GM12878 (cell line): Measurements from ENCODE around the gene CCDC150. TPM values are rescaled to one million over a fixed set of nuclear protein-coding genes. Genes with fewer than 3 reads are reported as not detected.

ENCODE experiments used
- ATAC-seq: fragments of 200-7000 bp; cut with Tn5 transposase; 3 replicates; pipeline ENCODE4 v1.9.1; 2020; ENCODE audit warnings: mild to moderate bottlenecking, moderate library complexity
- BruUV-seq: library from RNA; stranded (reverse); fragments of 400-500 nt; replicated peaks from 2 replicates; lab custom pipeline; 2021; lab: Mats Ljungman, UMichigan
- CTCF ChIA-PET: fragments of 300-600 bp; sonication (Branson Sonifier 250); formaldehyde crosslinking; extraction: SDS; loops from one replicate; lab custom pipeline; 2021; ENCODE audit warnings: inconsistent platforms; lab: Yijun Ruan, JAX
- POLR2A ChIA-PET: fragments of 350-600 bp; formaldehyde crosslinking; extraction: SDS; loops from one replicate; lab custom pipeline; 2021; ENCODE audit warnings: inconsistent platforms; lab: Charles Lee
- RAD21 ChIA-PET: fragments of 300-600 bp; sonication (Branson Sonifier 250); formaldehyde crosslinking; loops from one replicate; lab custom pipeline; 2023; ENCODE audit warnings: antibody characterized with exemption; ENCODE audit not compliant: unreplicated experiment; lab: Charles Lee
- SMC1A ChIA-PET: fragments of 300-600 bp; sonication (Branson Sonifier 250); formaldehyde crosslinking; loops from one replicate; lab custom pipeline; 2023; ENCODE audit not compliant: unreplicated experiment, uncharacterized antibody; lab: Charles Lee
- DNase-seq: peaks from one replicate; pipeline ENCODE4 v3.0.0-alpha.2; 2011; ENCODE audit warnings: low read depth, low spot score
- FAIRE-seq: peaks from 3 replicates; lab custom pipeline; 2011; peaks lifted over from hg19 to GRCh38; lab: Jason Lieb, UNC
- H2AFZ ChIP-seq: 2 replicates; pipeline ENCODE4 v1.6.0; 2011; ENCODE audit warnings: low read depth, low read length, control low read depth; ENCODE audit not compliant: control insufficient read depth
- H3K27ac ChIP-seq: 2 replicates; pipeline ENCODE4 v1.5.1; 2011; ENCODE audit warnings: control low read depth; ENCODE audit not compliant: control insufficient read depth, insufficient read depth
- H3K27me3 ChIP-seq, 2 experiments: replicated peaks in 1 of 2; 2 replicates each; pipeline versions ENCODE4 v1.6.0 to v1.6.1; 2011; ENCODE audit warnings: low read length in 1 of 2; ENCODE audit not compliant: control insufficient read depth in 2 of 2, insufficient read depth in 2 of 2
- H3K36me3 ChIP-seq, 2 experiments: 2 replicates each; pipeline ENCODE4 v1.5.1; 2011; ENCODE audit warnings: low read length in 1 of 2; ENCODE audit not compliant: control insufficient read depth in 2 of 2, insufficient read depth in 2 of 2
- H3K4me1 ChIP-seq: 2 replicates; pipeline ENCODE4 v1.6.1; 2011; ENCODE audit warnings: mild to moderate bottlenecking, low read length, moderate library complexity, mixed read lengths; ENCODE audit not compliant: control insufficient read depth, insufficient read depth
- H3K4me2 ChIP-seq: 2 replicates; pipeline ENCODE4 v1.6.0; 2011; ENCODE audit warnings: control low read depth; ENCODE audit not compliant: control insufficient read depth, insufficient read depth
- H3K4me3 ChIP-seq: fragments of 200-600 bp; sonication (generic); 2 replicates; pipeline ENCODE4 v1.5.1; 2016
- H3K79me2 ChIP-seq: 2 replicates; pipeline ENCODE4 v1.6.0; 2011; ENCODE audit warnings: low read length; ENCODE audit not compliant: control insufficient read depth, insufficient read depth
- H3K9ac ChIP-seq: 2 replicates; pipeline ENCODE4 v1.8.0; 2011; ENCODE audit warnings: low read length, control low read depth, mixed read lengths; ENCODE audit not compliant: control insufficient read depth, insufficient read depth
- H3K9me3 ChIP-seq: replicated peaks from 3 replicates; pipeline ENCODE4 v1.5.1; 2011; ENCODE audit warnings: mild to moderate bottlenecking, low read length; ENCODE audit not compliant: control insufficient read depth, insufficient read depth
- H4K20me1 ChIP-seq: 2 replicates; pipeline ENCODE4 v1.6.0; 2011; ENCODE audit not compliant: control insufficient read depth, insufficient read depth
- ATF7 ChIP-seq: fragments of 450-650 bp; IDR thresholded peaks from 2 replicates; pipeline ENCODE4 v1.6.1; 2016; ENCODE audit warnings: low read depth, mild to moderate bottlenecking
- CHD4 ChIP-seq: fragments of 200-600 bp; sonication (generic); IDR thresholded peaks from 2 replicates; pipeline ENCODE4 v1.6.1; 2016; ENCODE audit warnings: mild to moderate bottlenecking
- CREB1 ChIP-seq: IDR thresholded peaks from 2 replicates; pipeline ENCODE4 v1.6.1; 2012; ENCODE audit warnings: low read depth, mild to moderate bottlenecking, inconsistent platforms
- ETV6 ChIP-seq, 2 experiments: fragments of 450-650 bp in 1 of 2; IDR thresholded peaks in 1 of 2; conservative IDR thresholded peaks in 1 of 2; 2 replicates each; pipeline ENCODE4 v1.6.1; 2014; ENCODE audit warnings: antibody characterized with exemption in 1 of 2, borderline replicate concordance in 1 of 2, low read depth in 1 of 2, mild to moderate bottlenecking in 1 of 2, moderate library complexity in 1 of 2
- EZH2 ChIP-seq: IDR thresholded peaks from 2 replicates; pipeline ENCODE4 v1.6.1; 2012; ENCODE audit warnings: low read depth, mild to moderate bottlenecking, control low read depth, inconsistent platforms, low read length, borderline replicate concordance; ENCODE audit not compliant: control insufficient read depth
- FOXK2 ChIP-seq: fragments of 450-650 bp; IDR thresholded peaks from 2 replicates; pipeline ENCODE4 v1.6.1; 2017; ENCODE audit warnings: mild to moderate bottlenecking, moderate library complexity
- FOXM1 ChIP-seq: IDR thresholded peaks from 2 replicates; pipeline ENCODE4 v1.6.1; 2012; ENCODE audit warnings: low read depth, mild to moderate bottlenecking, inconsistent platforms, low read length, moderate library complexity
- HDAC2 ChIP-seq: fragments of 200-600 bp; sonication (generic); IDR thresholded peaks from 2 replicates; pipeline ENCODE4 v1.6.1; 2017
- HDAC6 ChIP-seq: fragments of 200-600 bp; sonication (generic); IDR thresholded peaks from one replicate; pipeline ENCODE4 v1.8.0; 2017; ENCODE audit warnings: antibody characterized with exemption; ENCODE audit not compliant: unreplicated experiment
- KDM1A ChIP-seq: fragments of 200-600 bp; sonication (generic); IDR thresholded peaks from 2 replicates; pipeline ENCODE4 v1.6.1; 2016; ENCODE audit warnings: borderline replicate concordance
- NFXL1 ChIP-seq: fragments of 450-650 bp; IDR thresholded peaks from 2 replicates; pipeline ENCODE4 v1.6.1; 2017; ENCODE audit warnings: antibody characterized with exemption, mild to moderate bottlenecking, borderline replicate concordance
- NKRF ChIP-seq: fragments of 450-650 bp; conservative IDR thresholded peaks from 2 replicates; pipeline ENCODE4 v1.6.1; 2017; ENCODE audit warnings: mild to moderate bottlenecking, moderate library complexity
- PML ChIP-seq: IDR thresholded peaks from 2 replicates; pipeline ENCODE4 v1.6.1; 2012; ENCODE audit warnings: low read length, inconsistent platforms
- TAF1 ChIP-seq: IDR thresholded peaks from 2 replicates; pipeline ENCODE4 v1.6.1; 2011; ENCODE audit warnings: mild to moderate bottlenecking, low read depth, low read length, borderline replicate concordance
- YBX1 ChIP-seq: fragments of 450-650 bp; IDR thresholded peaks from 2 replicates; pipeline ENCODE4 v1.6.1; 2016; ENCODE audit warnings: antibody characterized with exemption
- ZBTB4 ChIP-seq: fragments of 450-650 bp; formaldehyde crosslinking; IDR thresholded peaks from 2 replicates; pipeline ENCODE4 v1.4.0; 2022; ENCODE audit warnings: mild to moderate bottlenecking, moderate library complexity
- ZNF207 ChIP-seq: fragments of 450-650 bp; IDR thresholded peaks from 2 replicates; pipeline ENCODE4 v1.6.1; 2014; ENCODE audit warnings: antibody characterized with exemption, mild to moderate bottlenecking, borderline replicate concordance
- ZNF24 ChIP-seq: fragments of 450-650 bp; IDR thresholded peaks from 2 replicates; pipeline ENCODE4 v1.6.1; 2017; ENCODE audit warnings: antibody characterized with exemption, mild to moderate bottlenecking
- WGBS: methylation state at CpG from one replicate; pipeline ENCODE4 v1.1.6; 2016; ENCODE audit warnings: low lambda C conversion rate; ENCODE audit not compliant: insufficient replicate concordance, insufficient coverage; ENCODE audit errors: missing lambda C conversion rate; 5-methylcytosine and 5-hydroxymethylcytosine counted together
- in situ Hi-C: fragments of 300-500 bp; cut with MboI; formaldehyde crosslinking; loops from 9 replicates; pipeline ENCODE4 v1.14.3; 2018; ENCODE audit warnings: mixed read lengths
- intact Hi-C: fragments of 100-400 bp; cut with micrococcal nuclease; formaldehyde crosslinking; loops from one replicate; pipeline ENCODE4 v1.14.2; 2022; ENCODE audit not compliant: unreplicated experiment
- polyA plus RNA-seq, 11 experiments: library from polyadenylated mRNA; depleted of rRNA in 4 of 11; unstranded in 6 of 11; stranded (reverse) in 5 of 11; fragments of >200 nt; fragmentation: Nextera tagmentation in 4 of 11; fragmentation: Illumina TruSeq in 1 of 11; extraction: Ambion mirVana in 4 of 11; extraction: Trizol in 1 of 11; gene quantifications; 1 replicate in 1 of 11; 2 replicates in 10 of 11; pipeline versions ENCODE4 v1.2.1 to v1.2.3, GENCODE V29; 2011 to 2016; ENCODE audit warnings: inconsistent platforms in 2 of 11, missing spikeins in 2 of 11, low read depth in 1 of 11
- total RNA-seq, 4 experiments: library from RNA; depleted of rRNA in 3 of 4; stranded (reverse); fragments of >200 nt in 3 of 4; fragmentation: Illumina TruSeq in 1 of 4; extraction: Trizol in 1 of 4; gene quantifications; 2 replicates each; pipeline versions ENCODE4 v1.2.1 to v1.2.3, GENCODE V29; 2013 to 2021

Gene CCDC150
- total and polyA plus RNA-seq, 10 of the 15 experiments (the other 5 are each of a cell fraction or from before 2014, with no cell fraction given): 11.6 to 27.7 (median 19.6) TPM

- Histone ChIP-seq H3K9me3 (no peaks in the 10 kb centered on the region; the same call in 2 of the 3 replicates), H3K27ac (no peak overlapping the region), H3K4me1 (no peaks in the 10 kb centered on the region), H3K4me3 (no peak overlapping the region), H3K79me2 (no peaks in the 10 kb centered on the region), H3K36me3 (no peaks in the 10 kb centered on the region), H3K4me2 (no peak overlapping the region), H3K9ac (no peak overlapping the region), H3K27me3 (no peaks in the 10 kb centered on the region), H2AFZ (no peak overlapping the region), H4K20me1 (no peaks in the 10 kb centered on the region)
- DNase-seq: no peak
- ChIA-PET SMC1A (no interaction called here), POLR2A (interaction anchor here (0.7 kb wide), 1 partner anchor 30 kb away, joined by 3 read pairs; no protein-coding TSS in a partner anchor), RAD21 (interaction anchor here (1.1 kb wide), 1 partner anchor 105 kb away, joined by 3 read pairs; no protein-coding TSS in a partner anchor), CTCF (interaction anchor here (0.6 to 0.9 kb wide), 2 partner anchors 16 to 1046 kb away, joined by 3 read pairs; no protein-coding TSS in a partner anchor)
- intact Hi-C loops: no loop called here
- in situ Hi-C loops: no loop called here
- no TSS peak for BruUV-seq
- ATAC-seq: no peak
- no peak for FAIRE-seq
- WGBS: 31% methylated on average over 3 of the region's 3 CpGs
- TF ChIP-seq ZNF207 (no peak), NFXL1 (no peak), HDAC6 (no peak), HDAC2 (no peak), ZBTB4 (no peak), YBX1 (no peak), KDM1A (no peak), ETV6 (conservative IDR thresholded peaks at IDR 0.05 in 1 of 2, IDR thresholded peaks at IDR 0.05 in 1 of 2; ENCODE audit: borderline replicate concordance in 1 of 2, low read depth in 1 of 2) (no peak), EZH2 (no peak), PML (no peak), ATF7 (no peak), ZNF24 (no peak), TAF1 (no peak), FOXK2 (no peak), CREB1 (no peak), FOXM1 (no peak), CHD4 (no peak), NKRF (no peak)
Observed at GRCh38 chr2:196606516-196606915, 33.0 kb upstream of the CCDC150 start.
